Stimulated activated CD4-positive, alpha-beta T cell treated with anti-CD3 and anti-CD28 coated beads, Interleukin-12 subunit alpha, Interleukin-12 subunit beta, amount 100 ng/mL, for 4 hours (primary cell): Measurements from ENCODE around the gene BICD2.
A peak's percentile ranks its signal among the peaks of the same experiment; 100 is the strongest.

Experiments used
- DNase-seq: peaks from one replicate; pipeline ENCODE4 v3.0.0-alpha.2; 2020

Gene BICD2

DNA sequence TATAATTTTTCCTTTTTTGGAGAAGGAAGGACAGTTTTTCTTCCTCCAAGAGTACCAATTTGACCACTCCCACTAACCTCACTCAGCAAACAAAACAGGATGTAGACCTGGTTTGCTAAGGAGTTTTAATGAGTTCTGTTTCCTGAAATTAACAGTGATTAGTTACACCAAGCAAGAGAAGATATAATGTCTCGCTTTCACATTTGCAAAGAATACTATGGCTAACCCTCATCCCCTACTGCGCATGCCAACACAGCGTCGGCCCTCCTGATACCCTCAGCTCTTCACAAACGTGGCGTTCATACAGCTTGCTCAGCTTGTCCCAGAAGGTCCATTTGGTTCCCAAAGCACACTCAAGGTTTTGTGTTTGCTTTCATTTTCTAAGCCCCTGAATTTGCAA is 52.8 kb downstream of the BICD2 start:
- no peak for DNase-seq

DNA sequence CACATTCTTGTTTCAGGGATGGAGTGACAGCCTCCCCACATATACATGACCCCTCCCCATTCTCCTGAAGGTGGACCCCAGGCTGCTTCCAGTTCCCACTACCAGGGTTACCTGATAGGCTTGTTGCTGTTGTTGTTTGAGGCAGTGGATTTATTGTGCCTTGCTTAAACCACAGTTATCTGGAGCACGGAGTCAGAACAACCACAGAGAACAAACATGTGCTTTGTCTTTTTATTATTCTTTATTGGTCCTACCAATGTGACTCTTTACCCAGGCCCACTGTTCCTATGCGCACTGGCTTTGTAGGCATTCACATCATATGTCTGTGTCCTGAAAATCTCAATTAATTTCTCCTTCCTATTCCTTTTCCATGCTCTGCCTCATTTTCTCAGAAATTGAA is 53.5 kb downstream of the BICD2 start:
- no peak for DNase-seq

DNA sequence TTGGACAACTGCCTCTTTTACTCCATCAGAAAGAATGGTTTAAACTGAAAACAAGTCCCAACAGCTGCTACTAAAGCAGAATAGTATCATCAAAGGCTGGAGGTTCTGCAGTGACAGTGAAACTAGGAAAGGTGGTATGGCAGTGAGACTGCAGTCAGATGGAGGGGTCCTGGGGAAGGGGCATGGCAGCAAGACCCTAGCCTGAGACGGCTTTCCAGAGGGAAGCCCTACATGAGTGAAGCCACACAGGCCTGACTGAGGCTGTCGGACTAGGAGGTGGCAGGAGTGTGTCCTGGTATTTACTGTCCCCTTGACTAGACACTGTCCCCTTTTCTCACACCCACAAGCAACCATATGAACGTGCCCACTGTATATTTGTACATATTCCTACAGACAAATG is 54.3 kb downstream of the BICD2 start:
- no peak for DNase-seq

DNA sequence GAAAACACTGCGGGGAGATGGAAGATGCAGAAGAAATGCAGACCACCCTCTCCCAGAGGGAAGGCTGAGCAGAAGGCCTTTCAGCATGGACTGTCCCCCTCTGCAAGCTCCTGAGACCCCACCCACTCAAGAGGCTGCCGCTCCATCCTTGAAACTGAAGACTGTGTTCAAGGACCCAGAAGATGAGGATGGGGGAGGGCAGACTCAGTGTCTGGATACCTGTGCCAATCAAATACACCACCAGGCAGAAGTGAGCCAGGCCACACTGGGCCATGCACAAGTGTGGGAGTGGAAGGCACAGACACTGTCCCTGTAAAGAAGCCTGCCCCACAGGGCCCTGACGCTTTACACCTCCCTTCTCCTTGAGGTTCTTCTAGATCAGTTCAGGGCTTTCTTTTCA is 54.7 kb downstream of the BICD2 start:
- DNase-seq = no peak

DNA sequence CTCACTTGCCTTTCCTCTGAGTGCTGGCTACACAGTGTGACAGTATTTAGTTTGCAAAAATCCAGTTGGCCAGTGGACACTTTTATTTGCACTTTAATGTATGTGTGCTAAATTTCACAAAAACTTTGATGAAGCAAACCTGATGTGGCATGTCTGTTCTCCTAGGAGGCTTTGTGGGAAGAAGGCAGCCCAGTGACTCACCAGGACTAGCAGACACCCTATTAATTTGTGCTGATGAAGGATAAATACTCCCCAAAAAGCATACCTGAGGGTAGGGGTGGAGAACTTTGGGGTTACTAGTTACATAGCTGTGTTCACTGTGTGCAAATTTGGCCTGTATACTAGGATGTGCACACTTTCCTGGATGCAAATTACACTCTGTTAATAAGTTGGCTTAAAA is 55.4 kb downstream of the BICD2 start:
- no peak for DNase-seq

DNA sequence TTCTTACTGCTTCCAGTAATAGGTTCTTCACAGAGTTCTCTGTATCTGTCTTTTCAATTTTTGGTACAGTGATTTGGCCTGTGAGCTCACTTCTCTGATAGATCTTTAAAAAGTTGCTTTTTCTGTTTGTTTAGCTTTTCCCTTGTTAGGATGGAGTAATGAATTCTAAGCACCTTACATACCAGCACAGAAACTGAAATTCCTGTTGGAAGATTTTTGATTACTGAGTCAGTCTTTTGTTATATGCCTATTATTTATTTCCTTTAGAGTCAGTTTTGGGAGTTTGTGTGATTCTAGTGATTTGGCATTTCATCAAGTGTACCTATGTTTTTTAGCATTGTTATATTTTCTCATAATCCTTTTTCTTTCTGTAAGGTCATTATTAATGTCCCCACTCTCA is 57.1 kb downstream of the BICD2 start:
- no peak for DNase-seq

DNA sequence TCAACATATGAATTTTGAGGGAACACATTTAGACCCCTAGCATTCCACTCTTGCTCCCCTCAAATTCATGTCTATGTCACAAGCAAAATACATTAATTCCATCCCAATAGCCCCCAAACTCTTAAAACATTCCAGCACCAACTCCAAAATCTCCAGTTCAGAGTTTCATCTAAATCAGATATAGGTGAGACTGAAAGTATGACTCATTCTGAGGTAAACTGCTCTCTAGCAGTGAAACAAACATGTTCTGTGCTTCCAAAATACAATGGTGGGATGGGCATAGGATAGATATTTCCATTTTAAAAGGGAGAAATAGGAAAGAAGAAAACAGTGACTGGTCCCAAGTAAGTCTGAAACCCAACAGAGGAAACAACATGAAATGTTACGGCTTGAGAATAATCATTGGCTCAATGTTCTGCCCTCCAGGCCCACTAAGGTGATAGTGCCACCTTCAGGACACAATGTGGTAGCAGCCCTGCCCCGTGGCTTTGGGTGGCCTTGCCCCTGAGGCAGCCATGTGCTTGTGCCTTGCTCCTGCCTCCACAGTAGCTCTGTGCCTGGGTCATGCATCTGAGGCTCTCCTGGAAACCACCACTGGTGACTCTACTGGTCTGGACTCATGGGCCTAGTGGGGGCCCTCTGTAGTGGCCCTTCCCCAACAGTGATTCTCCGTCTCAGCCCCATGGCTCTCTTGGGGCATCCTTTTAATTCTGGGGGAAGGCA is 58.3 kb downstream of the BICD2 start:
- DNase-seq = no peak

DNA sequence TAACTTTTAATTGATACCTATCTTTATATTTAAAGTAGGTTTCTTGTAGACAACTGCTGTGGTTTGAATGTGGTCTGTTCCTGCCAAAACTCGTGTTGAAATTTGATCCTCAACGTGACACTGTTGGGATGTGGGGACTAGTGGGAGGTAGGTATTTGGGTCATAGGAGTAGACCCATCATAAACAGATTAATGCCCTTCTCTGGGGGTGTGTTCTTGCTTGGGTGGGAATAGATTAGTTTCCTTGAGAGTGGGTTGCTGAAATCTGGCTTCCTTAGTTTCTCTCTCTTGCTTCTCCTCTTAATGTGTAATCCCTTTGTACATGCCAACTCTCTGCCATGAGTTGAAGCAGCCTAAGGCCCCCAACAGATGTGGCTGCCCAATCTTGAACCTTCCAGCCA is 60.1 kb downstream of the BICD2 start:
- DNase-seq = no peak

DNA sequence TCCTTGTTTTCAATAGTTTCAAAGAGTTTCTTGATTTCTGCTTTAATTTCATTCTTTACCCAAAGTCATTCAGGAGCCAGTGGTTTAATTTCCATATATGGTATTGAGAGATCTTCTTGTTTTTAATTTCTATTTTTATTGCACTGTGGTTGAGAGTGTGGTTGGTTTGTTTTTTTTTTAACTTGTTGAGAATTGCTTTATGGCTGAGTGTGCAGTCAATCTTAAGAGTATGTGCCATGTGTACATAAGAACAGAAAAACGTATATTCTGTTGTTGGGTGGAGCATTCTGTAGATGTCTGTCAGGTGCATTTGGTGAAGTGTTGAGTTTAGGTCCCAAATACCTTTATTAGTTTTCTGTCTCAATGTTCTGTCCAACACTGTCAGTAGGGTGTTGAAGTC is 68.0 kb downstream of the BICD2 start:
- no peak for DNase-seq

DNA sequence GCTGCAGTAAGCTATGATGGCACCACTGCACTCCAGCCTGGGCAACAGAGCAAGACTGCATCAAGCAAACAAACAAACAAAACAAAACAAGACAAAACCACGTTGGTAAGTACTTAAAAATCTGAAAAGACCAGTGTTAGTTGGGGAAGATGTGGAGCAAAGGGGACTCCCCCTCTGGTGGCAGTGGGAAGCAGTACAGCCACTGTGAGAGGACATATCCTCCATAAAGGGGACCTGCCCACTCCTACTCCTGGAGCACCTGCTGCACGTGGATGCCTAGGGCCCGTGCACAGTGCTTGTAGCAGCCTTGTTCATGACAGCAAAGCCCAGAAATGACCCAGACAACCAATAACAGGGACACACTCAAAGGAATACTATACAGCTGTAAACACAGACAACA is 77.7 kb downstream of the BICD2 start:
- no peak for DNase-seq

DNA sequence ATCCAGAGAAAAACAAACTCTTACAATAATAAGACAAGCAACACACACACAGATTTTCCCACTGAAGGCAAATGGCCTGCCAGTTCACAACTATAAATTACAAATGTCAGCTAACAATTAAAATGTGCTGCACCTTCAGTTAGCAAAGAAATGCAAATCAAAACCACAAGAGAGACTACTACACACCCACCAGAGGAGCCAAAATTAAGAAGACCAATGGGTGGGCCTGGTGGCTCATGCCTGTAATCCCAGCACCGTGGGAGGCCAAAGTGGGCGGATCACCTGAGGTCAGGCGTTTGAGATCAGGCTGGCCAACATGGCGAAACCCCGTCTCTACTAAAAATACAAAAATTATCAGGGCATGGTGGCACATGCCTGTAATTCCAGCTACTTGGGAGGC is 79.6 kb downstream of the BICD2 start:
- DNase-seq = no peak

DNA sequence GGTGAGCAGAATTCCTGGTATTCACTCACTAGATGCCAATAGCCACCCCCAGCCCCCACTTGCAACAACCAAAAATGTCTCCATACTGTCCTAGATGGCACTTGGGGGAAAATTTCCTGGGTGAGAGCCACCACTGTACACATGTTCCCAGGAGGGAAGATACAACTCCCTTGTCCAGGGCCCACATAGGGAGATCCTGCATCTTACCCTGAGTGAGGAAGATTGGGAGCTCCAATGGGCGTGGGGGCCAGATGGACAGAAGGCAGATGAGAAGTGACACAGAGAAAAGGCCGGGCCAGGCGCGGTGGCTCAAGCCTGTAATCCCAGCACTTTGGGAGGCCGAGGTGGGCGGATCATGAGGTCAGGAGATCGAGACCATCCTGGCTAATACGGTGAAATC is 82.4 kb downstream of the BICD2 start:
- no peak for DNase-seq

DNA sequence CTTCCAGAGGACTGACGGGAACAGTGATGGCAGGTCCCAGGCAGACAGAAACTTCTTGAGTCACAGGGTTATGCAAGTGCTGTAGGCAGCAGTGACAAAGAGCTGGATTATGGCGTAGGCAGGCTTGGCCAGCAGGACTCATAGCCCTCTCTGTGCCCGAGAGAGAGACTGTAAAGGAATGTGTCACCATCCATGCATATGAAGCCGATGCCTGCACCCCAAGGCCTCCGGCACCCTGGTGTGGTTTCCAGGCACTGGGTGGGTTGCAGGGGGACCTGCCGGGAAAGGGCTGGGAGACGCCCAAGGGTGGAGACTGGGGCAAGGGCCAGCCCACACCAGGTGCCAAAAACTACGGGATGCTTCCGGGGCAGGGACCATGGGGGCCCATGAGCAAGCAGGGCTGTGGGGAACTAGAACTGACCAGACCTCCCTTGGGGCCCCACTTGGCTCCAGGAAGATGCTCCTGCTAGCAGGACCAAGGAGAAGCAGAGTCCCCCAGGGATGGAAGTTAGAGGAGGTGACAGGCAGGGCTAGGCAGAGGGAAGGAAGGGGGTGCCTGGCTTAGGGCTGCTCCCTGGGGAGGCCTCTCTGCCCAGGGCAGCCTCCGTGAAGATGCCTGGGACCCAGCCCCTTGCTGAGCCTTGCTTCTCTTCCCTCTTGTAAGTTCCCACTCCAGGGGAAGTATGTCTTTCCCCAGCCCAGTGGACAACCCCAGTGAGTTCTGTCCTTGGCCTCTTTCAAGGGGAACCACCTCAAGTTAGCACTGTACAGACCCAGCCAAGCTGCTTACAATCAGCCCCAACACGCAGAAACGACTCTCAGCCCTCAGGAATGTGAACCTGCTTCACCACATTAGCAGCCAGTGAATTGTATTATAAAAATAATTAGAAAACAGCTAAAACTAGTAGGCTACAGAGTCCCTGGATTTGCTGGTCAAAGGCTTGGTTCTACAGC is 84.2 kb downstream of the BICD2 start:
- no peak for DNase-seq

DNA sequence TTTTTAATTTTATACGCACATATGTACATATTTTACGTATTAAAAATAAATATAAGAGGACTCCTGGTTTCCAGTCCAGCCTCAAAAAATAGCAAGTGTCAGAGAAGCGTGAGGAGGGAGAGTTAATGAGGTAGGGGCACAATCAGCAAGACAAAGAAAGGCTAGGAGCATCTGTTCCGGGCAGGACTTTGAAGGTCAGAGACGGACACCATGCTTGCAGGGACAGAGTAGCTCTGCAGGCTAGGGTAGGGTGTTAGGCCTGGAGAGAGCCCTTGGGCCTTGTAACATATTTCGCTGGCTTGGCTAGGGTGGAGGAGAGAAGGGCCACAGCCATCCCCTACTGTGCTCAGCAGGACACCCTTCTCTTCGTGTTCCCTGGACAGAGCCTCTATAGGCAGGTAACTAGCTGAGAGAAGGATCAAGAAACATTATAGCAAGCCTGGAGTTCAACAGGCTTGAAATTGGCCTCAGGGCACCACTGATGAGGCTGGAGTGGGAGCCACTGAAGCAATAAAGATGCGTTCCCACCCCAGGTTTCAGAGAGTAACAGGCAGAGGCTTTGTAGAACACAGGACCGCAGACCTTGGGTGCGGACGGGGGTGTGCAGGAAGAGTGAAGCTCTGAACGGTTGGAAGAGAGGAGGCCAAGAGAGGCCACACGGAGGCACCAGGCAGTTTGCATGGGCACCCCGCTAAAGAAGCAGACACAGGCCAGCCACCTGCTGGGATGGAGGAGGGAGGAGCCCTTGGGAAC is 85.0 kb downstream of the BICD2 start:
- DNase-seq = no peak

DNA sequence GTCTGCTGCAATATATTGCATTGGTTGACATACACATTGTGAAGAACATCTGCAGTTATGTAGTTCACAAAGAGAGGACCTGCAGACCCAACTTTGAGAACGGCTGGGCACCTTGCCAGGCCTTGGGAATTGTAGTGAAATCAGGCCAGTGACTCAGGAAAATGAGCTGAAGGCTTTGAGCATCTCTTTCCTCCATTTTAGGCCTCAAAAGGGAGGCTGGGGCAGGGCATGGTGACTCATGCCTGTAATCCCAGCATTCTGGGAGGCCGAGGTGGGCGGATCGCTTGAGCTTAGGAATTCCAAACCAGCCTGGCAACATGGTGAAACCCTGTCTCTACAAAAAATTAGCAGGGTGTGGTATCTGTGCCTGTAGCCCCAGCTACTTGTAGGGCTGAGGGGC is 93.3 kb downstream of the BICD2 start:
- DNase-seq = no peak

DNA sequence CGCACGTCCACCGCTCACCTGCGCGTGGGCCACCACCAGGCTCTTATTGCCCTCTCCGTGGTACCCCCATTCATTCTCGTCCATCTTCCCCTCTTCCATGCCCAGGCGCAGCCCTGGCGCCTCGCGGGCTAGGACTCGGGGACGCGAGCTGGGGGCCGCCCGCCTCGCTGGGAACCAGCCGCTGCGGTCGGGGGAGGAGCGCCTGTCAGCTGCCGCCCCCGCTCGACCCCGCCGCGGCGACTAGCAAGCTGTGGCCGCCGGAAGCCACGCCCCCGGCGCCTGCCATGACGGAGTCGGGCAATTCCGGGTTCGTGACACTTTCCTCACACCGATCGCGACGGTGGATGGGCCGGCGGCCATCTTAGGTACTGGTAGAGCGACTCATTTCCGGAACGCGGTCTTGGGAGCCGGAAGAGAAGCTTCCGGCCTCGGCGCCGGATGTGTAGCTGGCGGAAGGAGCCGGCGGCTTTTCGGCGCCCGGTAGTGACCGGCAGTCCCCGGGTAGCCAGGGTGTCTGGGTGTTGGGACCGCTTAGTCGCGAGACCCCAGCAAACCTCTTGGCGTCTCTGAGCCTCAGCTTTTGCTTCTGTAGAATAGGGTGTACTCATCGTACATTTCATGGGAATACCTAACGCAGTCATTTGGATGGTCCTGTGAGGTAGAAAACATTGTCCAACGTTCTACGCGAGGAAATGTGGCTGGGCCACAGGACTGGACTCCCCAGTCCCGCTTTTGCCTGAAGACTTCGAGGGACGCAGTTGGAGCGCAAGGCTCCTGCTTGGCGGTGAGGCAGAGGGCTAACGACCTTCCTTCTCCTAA is 94.5 kb downstream of the BICD2 start, which contains the start of gene IPPK:
Gene IPPK, minus strand, starts transcription at position 242 of the 819 bp plus-strand sequence. Its CDS starts 143 bp downstream, at position 99.
- peak; percentile 97 for DNase-seq

DNA sequence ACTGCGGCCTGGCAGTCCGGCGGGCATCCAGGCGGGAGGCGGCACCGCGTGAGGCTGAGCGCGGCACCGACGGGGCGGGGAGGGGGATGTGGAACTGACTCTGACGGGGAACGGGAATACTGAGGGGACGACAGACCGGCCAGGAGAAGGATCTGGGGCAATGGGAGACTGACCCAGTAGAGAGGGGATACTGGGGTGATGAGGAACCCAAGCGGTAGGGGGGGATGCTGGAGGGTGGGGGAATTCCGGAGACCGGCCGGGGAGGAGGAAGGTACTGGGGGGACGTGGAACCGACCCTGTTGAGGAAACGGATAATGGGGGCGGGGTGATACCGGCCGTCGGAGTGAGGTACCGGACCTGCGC is 95.1 kb downstream of the BICD2 start:
- peak; percentile 37 for DNase-seq

DNA sequence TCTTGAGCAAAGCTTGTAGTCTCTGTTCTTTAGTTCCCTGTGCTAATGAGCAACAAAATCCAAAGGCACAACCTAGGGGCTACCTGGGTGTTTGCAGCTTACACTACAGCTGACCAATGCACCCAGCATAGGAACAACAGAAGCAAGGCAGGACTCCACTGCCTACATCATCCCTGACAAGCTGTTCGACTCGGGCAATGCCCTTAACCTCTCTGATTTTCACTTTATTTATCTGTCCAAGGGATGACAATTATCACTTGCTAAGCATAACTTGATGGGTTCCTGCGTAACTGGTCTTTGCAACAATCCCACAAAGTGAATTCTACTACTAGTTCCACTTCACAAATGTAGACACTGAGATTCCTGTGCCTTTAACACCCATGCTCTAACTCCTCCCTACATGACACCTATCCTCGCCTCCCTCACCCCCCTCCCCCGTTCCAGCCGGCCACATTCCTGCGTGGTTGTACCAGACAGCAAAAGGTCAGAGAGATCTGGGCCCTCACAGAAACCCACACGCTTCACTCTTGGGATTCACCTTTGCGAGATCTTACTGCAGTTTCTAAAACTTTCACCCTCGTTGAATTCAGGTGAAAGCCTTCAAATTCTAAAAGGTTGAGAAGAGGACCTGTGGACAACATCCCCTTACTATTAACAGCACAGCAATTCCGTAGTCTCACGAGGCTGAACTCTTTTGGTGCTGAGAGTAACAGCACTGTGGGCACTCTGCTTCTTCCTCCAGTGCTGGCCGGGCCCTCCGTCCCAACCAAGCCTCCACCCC is 95.7 kb downstream of the BICD2 start:
- DNase-seq = peak; percentile 32

DNA sequence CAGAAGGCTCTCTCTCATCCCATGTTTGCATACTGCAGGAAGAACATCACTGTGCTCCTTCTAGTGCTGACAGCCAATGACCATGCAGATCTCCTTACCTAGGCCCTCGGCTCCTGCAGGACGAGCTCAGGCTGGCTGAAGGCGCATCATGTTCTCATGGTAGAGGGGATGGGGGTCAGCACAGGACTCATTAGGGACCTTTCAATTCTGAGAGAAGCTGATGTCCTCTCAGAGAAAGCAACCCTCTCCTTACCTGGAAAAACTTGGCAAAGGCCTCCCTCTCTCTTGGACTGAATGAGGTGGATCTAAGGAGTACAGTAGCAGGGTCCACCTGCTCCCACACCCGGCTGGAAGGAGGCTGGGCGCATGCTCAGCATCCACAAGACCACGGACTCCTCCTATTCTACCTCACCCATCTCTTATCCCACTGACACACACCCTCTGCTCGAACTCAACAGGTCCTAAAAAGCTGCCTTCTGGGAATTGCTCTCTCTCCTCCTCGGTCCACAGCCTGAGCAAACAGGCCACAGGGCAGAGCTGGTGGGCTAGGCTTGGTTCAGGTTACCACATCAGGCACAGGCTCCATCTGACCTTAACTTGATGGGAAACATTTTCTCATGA is 97.6 kb downstream of the BICD2 start:
- DNase-seq = no peak

DNA sequence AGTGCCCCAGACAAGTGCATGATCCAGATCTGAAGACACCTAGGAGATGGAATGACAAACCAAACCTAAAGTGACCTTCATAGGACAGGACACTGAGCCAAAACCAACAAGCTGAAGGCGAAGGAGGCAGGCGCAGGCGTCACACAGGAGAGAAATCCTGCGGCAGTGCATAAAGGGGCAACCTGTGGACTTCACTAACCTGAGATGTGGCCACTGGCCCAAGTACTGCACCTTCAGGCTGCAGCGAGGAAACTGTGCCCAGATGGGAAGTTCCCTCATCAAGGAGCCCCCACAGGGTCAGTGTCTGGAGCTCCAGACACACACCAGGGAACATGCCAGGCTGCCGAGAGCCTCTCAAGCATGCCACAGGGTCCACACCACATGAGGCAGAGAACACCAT is 98.4 kb downstream of the BICD2 start:
- no peak for DNase-seq

DNA sequence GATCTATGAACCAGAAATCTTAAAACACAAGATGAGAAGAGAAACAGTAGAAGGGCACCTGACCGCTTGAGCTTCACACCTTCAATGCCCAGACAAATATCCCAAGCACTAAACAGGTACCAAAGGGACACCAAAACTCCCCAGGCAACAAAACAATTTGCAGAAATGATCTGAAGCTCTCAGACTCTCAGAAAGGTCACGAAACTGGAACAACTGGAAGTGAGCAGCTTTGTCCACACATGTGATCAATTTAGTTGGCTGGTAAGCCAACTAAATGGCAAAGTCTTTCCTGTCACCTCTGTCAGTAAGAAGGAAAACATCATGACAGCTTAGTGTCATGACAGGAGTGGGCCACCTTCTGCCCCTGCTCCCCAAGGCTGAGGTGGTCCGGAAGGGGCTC is 98.8 kb downstream of the BICD2 start:
- DNase-seq = no peak
